Prostate gland (tissue), 2 donors: ENCODE results near the gene CCDC170. TPM values are rescaled to one million over a fixed set of nuclear protein-coding genes. Genes with fewer than 3 reads are reported as not detected.
"Not testable (repeated sequence)": the region's sequence is repeated elsewhere in the genome, so short reads cannot be mapped to it uniquely, and the experiment has no call there.

ENCODE experiments used
- DNase-seq: peaks from one replicate; pipeline ENCODE4 v3.0.0-alpha.2; 2019; ENCODE audit warnings: low spot score
- H3K27ac ChIP-seq, 2 donors: fragments of 200-600 bp; sonication (generic); 2 replicates each; pipeline ENCODE4 v1.5.1; 2017 to 2019
- H3K27me3 ChIP-seq: fragments of 200-600 bp; sonication (generic); replicated peaks from 2 replicates; pipeline ENCODE4 v1.5.1; 2019; ENCODE audit not compliant: insufficient read depth
- H3K36me3 ChIP-seq, 2 donors: fragments of 200-600 bp; sonication (generic); 1 replicate in 1 of 2; 2 replicates in 1 of 2; pipeline versions ENCODE4 v1.5.1 to v1.8.1; 2017 to 2019
- H3K4me1 ChIP-seq: fragments of 200-600 bp; sonication (generic); replicated peaks from 2 replicates; pipeline ENCODE4 v1.5.1; 2019
- H3K4me3 ChIP-seq, 2 donors: fragments of 200-600 bp; sonication (generic); 2 replicates each; pipeline ENCODE4 v1.5.1; 2017 to 2019
- H3K9me3 ChIP-seq: fragments of 200-600 bp; sonication (generic); 2 replicates; pipeline ENCODE4 v1.5.1; 2017
- CTCF ChIP-seq, 4 experiments: fragments of 200-600 bp in 2 of 4; fragments of 450-650 bp in 2 of 4; sonication (generic) in 2 of 4; IDR thresholded peaks; 1 replicate in 3 of 4; 2 replicates in 1 of 4; pipeline ENCODE4 v1.5.1; 2016 to 2019; ENCODE audit warnings: antibody characterized with exemption in 4 of 4, mild to moderate bottlenecking in 2 of 4, moderate library complexity in 2 of 4
- POLR2A ChIP-seq: fragments of 450-650 bp; IDR thresholded peaks from one replicate; pipeline ENCODE4 v1.6.1; 2016; ENCODE audit warnings: antibody characterized with exemption, mild to moderate bottlenecking
- POLR2AphosphoS5 ChIP-seq: sonication (generic); formaldehyde crosslinking; IDR thresholded peaks from one replicate; pipeline ENCODE4 v1.6.1; 2017; ENCODE audit warnings: antibody characterized with exemption
- WGBS: methylation state at CpG from one replicate; pipeline ENCODE4 v1.1.5; 2018; 5-methylcytosine and 5-hydroxymethylcytosine counted together
- intact Hi-C: fragments of 100-400 bp; cut with DNase I; formaldehyde crosslinking; loops from one replicate; pipeline ENCODE4 v1.14.2; 2022
- total RNA-seq, 2 donors: library from RNA; depleted of rRNA; stranded (reverse); fragments of >200 nt; gene quantifications; one replicate each; pipeline ENCODE4 v1.1.0, GENCODE V29; 2016

Gene CCDC170
- total RNA-seq, 2 donors from 2014 or later, result 0.32 to 0.85 TPM

GRCh38 chr6:151539506-151540268 is 45.9 kb downstream of the CCDC170 start:
- 48% methylated on average over 1 of the region's 1 CpG for WGBS
- Histone ChIP-seq H3K36me3 (no peaks in the 10 kb centered on the region), H3K27ac (no peak overlapping the region), H3K4me1 (no peaks in the 10 kb centered on the region), H3K9me3 (no peaks in the 10 kb centered on the region), H3K27me3 (no peaks in the 10 kb centered on the region), H3K4me3 (no peak overlapping the region)
- no peak for DNase-seq
- intact Hi-C loops, result no loop called here
- TF ChIP-seq CTCF (IDR thresholded peaks at IDR 0.05) (no peak), POLR2AphosphoS5 (no peak), POLR2A (no peak)

GRCh38 chr6:151544453-151544852 is 50.6 kb downstream of the CCDC170 start:
- H3K27me3 ChIP-seq, result no peaks in the 10 kb centered on the region
- H3K9me3 ChIP-seq, result no peaks in the 10 kb centered on the region
- H3K4me1 ChIP-seq, result no peaks in the 10 kb centered on the region
- TF ChIP-seq POLR2A, result no peak
- TF ChIP-seq CTCF (IDR thresholded peaks at IDR 0.05), result no peak
- TF ChIP-seq POLR2AphosphoS5, result no peak
- WGBS, result 77% methylated on average over 1 of the region's 1 CpG
- intact Hi-C loops, result no loop called here
- H3K4me3 ChIP-seq, result no peak overlapping the region
- H3K27ac ChIP-seq, result no peak overlapping the region
- no peak for DNase-seq
- H3K36me3 ChIP-seq, result no peaks in the 10 kb centered on the region

- 95% methylated on average over 6 of the region's 6 CpGs for WGBS
Observed at GRCh38 chr6:151544884-151545283, 51.1 kb downstream of the CCDC170 start.

GRCh38 chr6:151546941-151547659 is 53.3 kb downstream of the CCDC170 start:
- Histone ChIP-seq H3K27me3 (no peaks in the 10 kb centered on the region), H3K4me3 (no peak overlapping the region), H3K4me1 (no peaks in the 10 kb centered on the region), H3K9me3 (no peaks in the 10 kb centered on the region), H3K36me3 (no peaks in the 10 kb centered on the region), H3K27ac (no peak overlapping the region)
- no peak for DNase-seq
- TF ChIP-seq POLR2A (no peak), POLR2AphosphoS5 (no peak), CTCF (IDR thresholded peaks at IDR 0.05) (no peak)
- 88% methylated on average over 13 of the region's 13 CpGs for WGBS
- intact Hi-C loops, result no loop called here

More at GRCh38 chr6:151544884-151545283, 51.1 kb downstream of the CCDC170 start:
- H3K36me3 ChIP-seq, intact Hi-C loops, H3K27me3 ChIP-seq, H3K9me3 ChIP-seq, H3K4me3 ChIP-seq, H3K4me1 ChIP-seq, DNase-seq, H3K27ac ChIP-seq: not testable (repeated sequence)

GRCh38 chr6:151548201-151548600 is 54.4 kb downstream of the CCDC170 start:
- Histone ChIP-seq H3K27ac (no peak overlapping the region), H3K27me3 (no peaks in the 10 kb centered on the region), H3K9me3 (no peaks in the 10 kb centered on the region), H3K36me3 (no peaks in the 10 kb centered on the region), H3K4me1 (no peaks in the 10 kb centered on the region), H3K4me3 (no peak overlapping the region)
- intact Hi-C loops, result no loop called here
- no peak for TF ChIP-seq CTCF (IDR thresholded peaks at IDR 0.05)
- TF ChIP-seq POLR2AphosphoS5, result no peak
- no peak for TF ChIP-seq POLR2A
- 39% methylated on average over 5 of the region's 5 CpGs for WGBS
- no peak for DNase-seq
